ENCODE data around the gene PSME3IP1.

The PSME3IP1 gene

DNA sequence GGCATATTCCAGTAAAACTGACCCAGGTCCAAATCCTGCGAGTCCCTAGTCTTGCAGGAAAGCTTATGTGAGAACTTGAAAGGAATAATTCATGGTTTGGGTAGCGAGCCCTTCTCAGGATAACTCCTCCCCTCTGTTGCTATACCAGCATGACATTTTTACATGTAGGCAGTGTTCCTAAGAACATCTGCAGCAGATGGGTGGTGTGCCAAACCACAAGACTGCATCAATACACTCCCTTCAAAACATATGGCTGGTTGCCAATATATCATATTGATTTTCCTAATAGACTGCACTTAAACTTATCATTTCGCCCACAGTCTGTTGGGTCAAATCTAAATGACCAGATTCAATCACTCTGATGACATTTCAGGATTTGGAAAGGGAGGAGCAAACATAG, 19.9 kb downstream of the PSME3IP1 start:
- TF ChIP-seq NFIC (IDR thresholded peaks at IDR 0.05), result 0 out of 2 replicates have a peak, but pooled peaks have one; percentile 15
- TF ChIP-seq REST (IDR thresholded peaks at IDR 0.05; ENCODE audit: low read depth), result no peak

DNA sequence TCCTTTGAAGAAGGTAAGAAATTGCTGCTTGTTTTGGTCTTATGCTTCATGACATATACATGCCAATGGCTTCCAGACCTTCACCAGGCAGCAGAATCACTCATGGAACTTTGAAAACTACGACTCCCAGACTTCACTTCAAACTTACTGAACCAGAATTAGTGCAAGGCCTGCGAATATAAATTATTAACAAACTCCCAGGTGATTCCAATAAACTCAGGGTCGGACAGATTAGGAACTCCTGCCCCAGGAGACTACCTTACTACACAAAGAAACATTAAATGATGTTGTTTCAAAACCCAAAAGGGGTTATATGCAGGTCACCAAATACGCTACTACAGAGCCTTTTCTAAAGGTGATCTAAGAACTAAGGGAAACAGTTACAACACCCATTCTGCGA, 20.4 kb downstream of the PSME3IP1 start:
- TF ChIP-seq TEAD4 (IDR thresholded peaks at IDR 0.05), result no peak
- no peak for TF ChIP-seq TAF1 (IDR thresholded peaks at IDR 0.05; ENCODE audit: low read depth)
- TF ChIP-seq FOXM1 (IDR thresholded peaks at IDR 0.05; ENCODE audit: borderline replicate concordance, low read depth), result no peak
- no peak for TF ChIP-seq NFIC (IDR thresholded peaks at IDR 0.05)
- TF ChIP-seq CEBPB (IDR thresholded peaks at IDR 0.05), result no peak
- TF ChIP-seq, protein P1, sequence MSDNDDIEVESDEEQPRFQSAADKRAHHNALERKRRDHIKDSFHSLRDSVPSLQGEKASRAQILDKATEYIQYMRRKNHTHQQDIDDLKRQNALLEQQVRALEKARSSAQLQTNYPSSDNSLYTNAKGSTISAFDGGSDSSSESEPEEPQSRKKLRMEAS (IDR thresholded peaks at IDR 0.05), result no peak

GRCh38 chr16:57163842-57164241, 22.0 kb downstream of the PSME3IP1 start:
- TF ChIP-seq RAD21 (IDR thresholded peaks at IDR 0.05; ENCODE audit: low read depth), result no peak
- TF ChIP-seq FOXM1 (IDR thresholded peaks at IDR 0.05; ENCODE audit: borderline replicate concordance, low read depth), result no peak

DNA sequence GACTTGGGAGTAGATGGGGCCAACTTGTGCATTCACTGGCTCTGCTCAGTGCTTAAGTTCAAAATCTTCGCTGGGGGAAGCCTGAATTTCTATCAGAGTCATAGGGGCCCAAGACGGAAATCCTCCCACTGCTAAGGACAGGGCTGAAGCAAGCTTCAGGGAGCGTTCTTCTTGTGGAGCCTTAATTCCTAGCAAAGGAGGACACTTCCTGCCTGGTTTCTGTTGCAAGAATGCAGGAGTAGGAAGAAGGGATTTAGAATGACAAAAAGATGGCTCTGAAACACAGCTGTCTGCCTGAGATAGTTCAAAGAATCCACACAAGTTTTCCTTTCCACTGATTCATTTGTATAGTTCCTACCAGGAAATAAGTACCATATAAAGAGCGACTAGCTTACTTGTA, 26.4 kb downstream of the PSME3IP1 start:
- TF ChIP-seq TAF1 (IDR thresholded peaks at IDR 0.05; ENCODE audit: low read depth) (no peak), FOXM1 (IDR thresholded peaks at IDR 0.05; ENCODE audit: borderline replicate concordance, low read depth) (no peak), CEBPB (IDR thresholded peaks at IDR 0.05) (no peak), TCF12 (IDR thresholded peaks at IDR 0.05; ENCODE audit: low read depth) (no peak), RAD21 (IDR thresholded peaks at IDR 0.05; ENCODE audit: low read depth) (no peak), EP300 (IDR thresholded peaks at IDR 0.05; ENCODE audit: borderline replicate concordance) (no peak), USF1 (IDR thresholded peaks at IDR 0.05) (no peak), NFIC (IDR thresholded peaks at IDR 0.05) (no peak)
- TF ChIP-seq, protein P1 (IDR thresholded peaks at IDR 0.05), result no peak

DNA sequence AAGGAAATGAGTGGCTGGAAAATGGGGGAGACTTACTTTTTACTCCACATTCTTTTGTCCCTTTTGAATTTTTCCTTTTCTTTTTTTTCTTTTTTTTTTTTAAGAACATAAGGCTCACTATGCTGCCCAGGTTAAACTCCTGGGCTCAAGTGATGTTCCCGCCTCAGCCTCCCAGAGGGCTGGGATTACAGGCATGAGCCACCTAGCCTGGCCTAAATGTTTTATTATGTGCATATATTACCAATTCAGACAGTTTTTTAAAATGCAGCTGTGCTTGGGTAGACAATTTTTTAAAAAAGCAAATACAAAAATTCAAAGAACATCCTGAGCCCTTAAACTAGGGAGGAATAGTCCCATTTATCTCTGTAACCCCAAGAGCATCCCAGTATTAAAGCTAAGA, 28.3 kb downstream of the PSME3IP1 start:
- no peak for TF ChIP-seq ZBTB7A (IDR thresholded peaks at IDR 0.05; ENCODE audit: low read depth)
- no peak for TF ChIP-seq FOXM1 (IDR thresholded peaks at IDR 0.05; ENCODE audit: borderline replicate concordance, low read depth)
- TF ChIP-seq USF1 (IDR thresholded peaks at IDR 0.05), result no peak
- TF ChIP-seq, protein P1 (IDR thresholded peaks at IDR 0.05), result no peak
- no peak for TF ChIP-seq EP300 (IDR thresholded peaks at IDR 0.05; ENCODE audit: borderline replicate concordance)
- TF ChIP-seq EGR1 (IDR thresholded peaks at IDR 0.05), result no peak

DNA sequence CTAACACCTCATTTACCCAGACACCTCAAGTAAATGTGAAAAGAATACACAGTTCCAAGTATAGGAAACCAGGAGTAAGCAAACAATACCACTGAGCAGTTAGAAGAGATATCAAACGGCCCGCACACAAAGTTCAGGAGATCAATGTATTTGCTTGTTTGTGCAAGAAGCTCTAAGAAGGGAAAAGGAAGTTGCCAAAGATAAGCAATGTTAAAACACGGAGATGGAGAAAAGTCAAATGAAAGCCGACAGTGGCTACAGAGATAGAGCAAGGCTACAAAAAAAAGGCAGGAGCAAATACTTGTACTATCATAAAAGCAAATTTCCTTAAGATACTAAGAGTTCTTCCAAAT, 29.5 kb downstream of the PSME3IP1 start:
- TF ChIP-seq TCF12 (IDR thresholded peaks at IDR 0.05; ENCODE audit: low read depth) (no peak), USF1 (IDR thresholded peaks at IDR 0.05) (no peak), EP300 (IDR thresholded peaks at IDR 0.05; ENCODE audit: borderline replicate concordance) (no peak), TAF1 (IDR thresholded peaks at IDR 0.05; ENCODE audit: low read depth) (no peak), NFIC (IDR thresholded peaks at IDR 0.05) (no peak), YY1 (IDR thresholded peaks at IDR 0.05; ENCODE audit: low read depth) (no peak), TEAD4 (IDR thresholded peaks at IDR 0.05) (no peak), CEBPB (IDR thresholded peaks at IDR 0.05) (no peak), REST (IDR thresholded peaks at IDR 0.05; ENCODE audit: low read depth) (no peak), RAD21 (IDR thresholded peaks at IDR 0.05; ENCODE audit: low read depth) (no peak), FOXM1 (IDR thresholded peaks at IDR 0.05; ENCODE audit: borderline replicate concordance, low read depth) (no peak), ZBTB7A (IDR thresholded peaks at IDR 0.05; ENCODE audit: low read depth) (no peak)
- TF ChIP-seq, protein P1 (IDR thresholded peaks at IDR 0.05), result no peak

Data from Ishikawa (cell line).